NCI-H1417 treated with DMSO at 0.1 percent for 48 hours (cell line): ENCODE data around the gene SRPK3.
"Not testable (repeated sequence)": the region's sequence is repeated elsewhere in the genome, so short reads cannot be mapped to it uniquely, and the experiment has no call there.

ENCODE experiments used
- DNase-seq: peaks from one replicate; lab custom pipeline; 2025; lab: John Stamatoyannopoulos, UW

SRPK3 gene

DNA sequence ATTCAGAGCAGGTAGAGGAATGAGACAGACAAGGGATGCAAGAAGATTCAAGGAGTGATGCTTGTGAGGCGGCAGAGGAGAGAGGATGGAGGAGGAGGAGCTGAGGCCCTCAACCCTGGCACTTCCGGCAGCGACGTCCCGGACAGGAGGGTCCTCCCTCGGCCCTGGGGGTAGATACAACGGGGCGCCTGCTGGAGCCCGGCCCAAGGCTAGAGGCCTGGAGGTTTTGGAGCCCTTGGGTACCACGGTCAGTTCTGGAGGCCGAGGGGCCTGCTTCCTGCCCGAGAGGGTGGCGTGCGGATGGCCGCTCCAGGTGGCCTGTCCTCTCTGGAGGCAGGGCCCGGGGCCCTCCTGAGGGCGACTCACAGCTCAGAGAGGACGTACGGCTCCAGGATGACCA lies 27.1 kb downstream of the SRPK3 start:
- no peak for DNase-seq

DNA sequence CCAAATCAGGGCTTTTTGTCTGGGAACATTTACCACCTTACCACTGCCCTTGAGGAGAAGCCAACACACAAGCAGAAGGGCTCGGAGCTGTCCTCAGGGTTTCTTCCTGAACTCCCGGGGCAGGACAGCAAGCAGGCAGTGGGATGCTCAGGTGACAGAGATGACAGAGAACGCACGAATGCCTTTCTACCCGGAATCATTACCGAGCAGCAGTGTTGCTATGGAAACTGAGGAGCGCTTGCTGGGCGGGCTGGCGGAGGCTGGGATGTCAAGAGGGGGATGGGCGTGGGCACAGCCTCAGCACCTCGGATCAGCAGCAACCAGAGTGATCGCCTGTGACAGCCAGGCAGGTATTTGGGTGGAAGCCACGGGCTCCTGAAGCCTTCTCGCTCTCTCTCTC lies 31.4 kb downstream of the SRPK3 start:
- no peak for DNase-seq

DNA sequence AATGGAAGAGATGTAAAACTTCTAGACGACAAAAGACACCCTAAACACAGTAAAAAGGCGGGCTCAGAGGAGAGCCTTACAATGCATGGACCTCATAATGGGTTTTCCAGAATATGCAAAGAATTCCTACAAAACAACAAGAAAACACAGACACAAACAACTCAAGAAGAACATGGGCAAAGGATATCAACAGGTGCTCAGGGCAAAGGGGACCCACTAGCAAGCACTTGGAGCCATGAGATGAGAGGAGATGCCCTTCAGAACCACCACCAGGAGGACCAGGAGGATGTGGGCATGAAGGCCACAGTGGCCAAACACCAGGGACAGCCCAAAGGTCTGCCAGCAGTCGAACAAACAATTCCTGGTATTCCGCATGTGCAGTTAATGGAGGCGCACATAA lies 32.3 kb downstream of the SRPK3 start:
- DNase-seq: no peak

DNA sequence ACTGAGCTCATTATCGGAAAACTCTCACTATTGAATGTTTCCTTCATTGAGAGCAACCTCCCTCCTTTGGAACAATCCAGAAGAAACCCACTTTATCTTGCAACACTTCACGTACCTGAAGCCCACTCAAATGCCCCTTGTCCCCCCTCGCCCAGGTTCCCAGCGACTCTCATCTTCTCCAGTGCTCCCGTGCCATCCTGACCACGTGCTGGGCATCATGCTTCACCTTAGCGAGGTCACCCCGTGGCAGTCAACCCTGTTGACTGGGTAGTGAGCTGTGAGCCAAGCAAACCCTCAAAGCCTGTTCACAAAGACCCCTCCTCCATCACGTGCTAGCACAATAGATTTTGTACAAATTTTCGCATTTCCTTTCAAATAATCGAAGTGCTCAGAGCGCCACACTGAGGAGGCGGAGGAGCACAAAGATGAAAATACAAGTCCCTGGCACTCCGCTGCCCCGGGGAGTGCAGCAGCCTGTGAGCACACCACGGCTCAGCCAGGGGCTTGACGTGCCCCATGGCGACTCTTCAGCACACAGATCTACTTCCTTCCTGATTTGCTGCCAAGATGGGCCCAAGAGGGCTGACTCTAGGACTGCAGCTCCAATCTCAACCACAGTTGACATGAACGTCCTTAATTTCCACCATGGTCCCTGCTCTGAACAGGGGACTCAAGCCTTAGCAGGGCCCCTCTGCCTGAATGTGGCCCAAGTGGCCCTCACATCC lies 33.9 kb downstream of the SRPK3 start:
- no peak for DNase-seq

- no peak for DNase-seq
Measured at GRCh38 chrX:153816831-153817690, 36.2 kb downstream of the SRPK3 start.

DNA sequence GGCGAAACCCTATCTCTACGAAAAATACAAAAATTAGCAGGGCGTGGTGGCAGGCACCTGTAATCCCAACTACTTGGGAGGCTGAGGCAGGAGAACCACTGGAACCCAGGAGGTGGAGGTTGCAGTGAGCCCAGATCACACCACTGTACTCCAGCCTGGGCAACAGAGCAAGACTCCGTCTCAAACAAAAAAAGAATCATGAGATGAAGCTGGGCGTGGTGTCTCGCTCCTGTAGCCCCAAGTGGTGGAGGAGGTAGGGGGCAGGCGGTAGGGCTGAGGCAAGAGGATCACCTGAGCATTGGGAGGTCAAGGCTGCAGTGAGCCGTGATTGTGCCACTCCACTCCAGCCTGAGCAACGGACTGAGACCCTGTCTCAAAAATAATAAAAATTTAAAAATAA lies 37.2 kb downstream of the SRPK3 start:
- DNase-seq: not testable (repeated sequence)

DNA sequence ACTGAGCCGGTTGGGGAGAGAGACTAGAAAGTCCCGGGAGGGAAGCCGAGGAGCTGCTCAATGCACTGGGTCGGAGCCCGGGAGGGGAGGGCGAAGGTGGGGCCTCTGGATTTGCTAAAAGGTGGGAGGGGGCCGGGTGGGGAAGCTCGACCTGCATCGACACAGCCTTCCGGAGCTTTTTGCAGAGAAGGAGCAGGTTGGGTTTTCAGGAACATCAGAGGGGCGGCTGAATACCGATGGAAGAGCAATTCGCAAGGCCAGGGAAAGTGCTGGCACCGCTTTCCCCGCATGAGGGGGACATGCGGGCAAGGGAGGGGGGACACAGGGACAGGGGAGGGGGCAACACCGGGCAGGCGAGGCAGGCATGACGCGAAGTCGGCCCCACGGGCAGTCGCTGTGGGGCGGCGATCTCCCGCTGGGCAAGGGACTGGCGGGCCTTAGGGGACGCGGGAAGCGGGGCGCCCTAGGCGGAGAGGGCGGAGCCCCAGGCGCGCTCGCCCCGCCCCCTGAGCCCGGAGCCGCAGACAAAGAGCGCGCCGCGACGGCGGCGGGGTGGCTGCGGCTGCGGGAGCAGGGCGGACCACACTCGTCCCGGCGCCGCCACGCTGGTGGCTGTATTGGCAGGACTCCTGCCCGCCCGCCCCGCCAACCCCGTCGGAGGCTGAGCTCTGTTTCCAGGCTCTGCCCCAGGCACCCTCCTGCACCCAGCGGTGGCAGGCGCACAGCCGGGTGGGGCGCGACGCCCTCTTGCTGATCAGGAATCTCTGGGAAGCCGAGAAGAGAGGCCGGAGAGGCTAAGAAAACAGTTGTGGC lies 37.9 kb downstream of the SRPK3 start:
- DNase-seq: no peak

DNA sequence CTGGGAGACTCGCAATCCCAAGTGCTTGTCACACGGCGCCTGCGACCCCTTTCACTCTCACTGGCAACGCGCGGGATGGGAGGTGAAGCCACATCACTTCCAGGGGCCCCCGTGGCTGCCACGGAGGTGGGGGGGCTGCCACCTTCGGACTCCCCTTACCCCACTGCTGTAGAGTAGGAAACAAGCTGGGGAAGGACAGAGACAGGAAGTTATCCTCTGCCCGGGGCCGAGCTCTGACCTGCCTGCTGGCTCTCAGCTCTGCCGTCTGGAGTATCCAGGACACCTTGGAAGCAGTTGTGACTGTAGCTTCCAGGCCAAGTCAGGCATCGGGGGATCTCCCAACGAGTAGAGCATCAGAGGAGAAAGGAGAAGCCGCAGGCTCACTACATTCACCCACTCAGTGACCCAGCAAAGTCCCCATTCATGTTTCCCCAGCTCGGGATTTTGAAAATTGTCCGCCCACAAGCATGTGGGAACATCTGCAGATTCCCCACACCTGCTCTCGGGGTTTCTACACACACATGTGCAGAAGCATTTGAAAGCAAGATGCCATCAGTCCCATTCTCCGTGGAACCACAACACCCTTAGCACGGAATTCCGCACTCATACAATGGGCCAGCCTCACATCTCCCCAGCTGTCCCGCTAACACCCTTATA lies 38.7 kb downstream of the SRPK3 start:
- no peak for DNase-seq

- no peak for DNase-seq
Measured at GRCh38 chrX:153820601-153821000, 39.8 kb downstream of the SRPK3 start.

- no peak for DNase-seq
Measured at GRCh38 chrX:153821066-153821465, 40.2 kb downstream of the SRPK3 start.

- DNase-seq: no peak
Measured at GRCh38 chrX:153824348-153824747, 43.5 kb downstream of the SRPK3 start.

GRCh38 chrX:153825042-153825441 lies 44.2 kb downstream of the SRPK3 start:
- no peak for DNase-seq

DNA sequence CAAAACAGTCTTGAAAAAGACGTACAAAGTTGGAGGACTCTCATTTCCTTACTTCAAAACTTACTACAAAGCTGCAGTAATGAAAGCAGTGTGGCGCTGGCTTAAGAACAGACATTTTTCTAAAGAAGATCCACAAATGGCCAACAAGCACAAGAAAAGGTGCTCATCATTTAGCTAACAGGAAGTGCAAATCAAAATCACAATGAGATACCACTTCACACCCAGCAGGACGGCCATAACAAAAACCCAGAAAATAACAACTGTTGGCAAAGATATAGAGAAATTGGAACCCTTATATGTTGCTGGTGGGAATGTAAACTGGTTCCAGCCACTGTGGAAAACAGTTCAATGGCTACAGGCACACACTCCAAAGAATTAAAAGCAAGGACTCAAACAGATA lies 46.2 kb downstream of the SRPK3 start:
- DNase-seq: no peak

DNA sequence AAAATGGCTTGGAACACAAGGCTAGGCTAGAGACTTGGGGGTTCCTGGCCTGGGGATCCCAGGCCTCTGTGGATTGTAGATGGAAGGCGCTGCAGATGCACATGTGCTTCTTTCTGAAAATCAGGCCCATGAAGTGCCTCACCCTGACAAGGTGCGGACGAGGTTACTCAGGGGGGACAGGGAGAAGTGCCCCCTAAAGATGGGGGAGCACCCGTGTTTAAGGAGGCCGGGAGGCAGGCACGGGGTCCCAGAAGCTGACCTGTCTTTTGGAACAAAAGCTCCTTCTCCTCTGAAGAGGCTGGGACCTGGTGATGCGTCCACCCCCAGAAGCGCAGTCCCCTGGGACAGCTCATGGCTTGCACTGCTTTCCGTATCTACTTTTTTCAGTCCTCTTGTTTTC lies 47.1 kb downstream of the SRPK3 start:
- DNase-seq: no peak

DNA sequence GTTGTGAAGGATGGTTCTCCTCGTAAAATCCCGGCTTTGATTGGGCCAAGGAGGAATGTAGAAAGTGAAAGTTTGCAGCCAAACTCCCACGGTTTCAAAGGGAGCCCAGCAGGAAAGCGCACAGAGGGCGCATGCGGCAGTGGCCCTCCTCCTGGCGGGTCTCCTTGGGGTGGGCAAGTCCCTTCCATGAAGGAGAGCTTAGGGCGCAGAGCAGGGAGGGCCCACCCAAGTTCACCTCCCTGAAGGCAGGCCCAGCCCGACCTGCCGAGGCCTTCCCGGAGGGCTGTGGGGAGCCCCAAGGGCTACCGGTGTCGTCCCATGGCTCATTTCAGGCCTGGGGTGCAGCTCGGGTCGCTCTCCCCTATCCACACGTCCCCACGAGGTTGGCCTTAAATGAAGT lies 47.5 kb downstream of the SRPK3 start:
- no peak for DNase-seq

DNA sequence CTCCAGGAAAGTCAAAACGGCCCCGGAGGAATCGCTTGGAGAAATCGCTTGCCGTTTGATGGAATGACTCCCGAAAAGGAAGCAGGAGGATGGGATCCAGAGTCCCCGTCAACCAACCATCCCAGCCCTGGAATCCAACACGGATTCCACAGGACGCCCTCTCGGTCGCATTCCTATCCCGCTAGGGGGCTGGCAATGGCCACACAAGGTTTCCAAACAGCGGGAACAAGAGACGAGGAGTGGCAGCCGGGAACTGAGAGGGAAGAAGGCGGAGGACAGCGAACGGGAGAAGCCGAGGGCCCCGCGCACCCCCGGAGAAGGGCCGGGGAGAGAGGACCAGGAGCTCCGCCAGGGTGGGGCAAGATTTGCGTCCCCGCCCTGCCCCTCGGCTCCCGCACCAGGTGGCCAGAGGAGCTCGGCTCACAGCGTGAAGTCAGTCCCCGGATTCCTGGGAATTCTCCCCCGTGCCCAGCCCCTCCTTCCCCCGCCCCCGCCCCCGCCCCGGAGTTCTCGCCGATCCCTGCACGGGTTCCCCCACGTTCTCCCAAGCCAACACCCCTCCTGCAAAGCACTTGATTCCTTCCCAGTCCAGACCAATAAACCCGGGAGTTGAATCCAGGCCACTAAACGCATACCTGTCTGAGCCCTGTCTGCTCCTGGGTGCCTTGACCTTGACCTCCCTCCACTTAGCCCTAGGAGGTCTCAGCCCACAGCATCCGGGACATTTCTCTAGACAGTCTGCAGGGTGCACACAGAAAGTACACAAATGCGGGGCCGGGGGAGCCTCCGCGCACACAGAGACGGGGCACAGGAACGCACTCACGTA lies 48.1 kb downstream of the SRPK3 start:
- DNase-seq: no peak

DNA sequence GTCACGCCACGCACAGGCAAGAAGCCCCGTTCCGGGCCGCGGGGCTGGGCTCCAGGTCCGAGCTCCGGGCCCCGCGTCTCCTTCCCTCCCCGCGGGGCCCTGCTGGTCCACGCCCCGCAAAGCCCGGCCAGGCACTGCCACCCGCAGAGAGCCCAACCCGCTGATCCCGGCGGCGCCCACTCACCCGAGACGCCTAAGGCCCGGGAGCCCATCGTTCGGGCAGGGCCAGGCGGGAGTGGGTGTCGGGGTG lies 48.6 kb downstream of the SRPK3 start:
- DNase-seq: no peak

- no peak for DNase-seq
Measured at GRCh38 chrX:153829799-153830639, 49.2 kb downstream of the SRPK3 start, which contains the start of gene PDZD4. PDZD4 (minus strand) TSS chrX:153830544; CDS start chrX:153830298, 246 bp downstream.

DNA sequence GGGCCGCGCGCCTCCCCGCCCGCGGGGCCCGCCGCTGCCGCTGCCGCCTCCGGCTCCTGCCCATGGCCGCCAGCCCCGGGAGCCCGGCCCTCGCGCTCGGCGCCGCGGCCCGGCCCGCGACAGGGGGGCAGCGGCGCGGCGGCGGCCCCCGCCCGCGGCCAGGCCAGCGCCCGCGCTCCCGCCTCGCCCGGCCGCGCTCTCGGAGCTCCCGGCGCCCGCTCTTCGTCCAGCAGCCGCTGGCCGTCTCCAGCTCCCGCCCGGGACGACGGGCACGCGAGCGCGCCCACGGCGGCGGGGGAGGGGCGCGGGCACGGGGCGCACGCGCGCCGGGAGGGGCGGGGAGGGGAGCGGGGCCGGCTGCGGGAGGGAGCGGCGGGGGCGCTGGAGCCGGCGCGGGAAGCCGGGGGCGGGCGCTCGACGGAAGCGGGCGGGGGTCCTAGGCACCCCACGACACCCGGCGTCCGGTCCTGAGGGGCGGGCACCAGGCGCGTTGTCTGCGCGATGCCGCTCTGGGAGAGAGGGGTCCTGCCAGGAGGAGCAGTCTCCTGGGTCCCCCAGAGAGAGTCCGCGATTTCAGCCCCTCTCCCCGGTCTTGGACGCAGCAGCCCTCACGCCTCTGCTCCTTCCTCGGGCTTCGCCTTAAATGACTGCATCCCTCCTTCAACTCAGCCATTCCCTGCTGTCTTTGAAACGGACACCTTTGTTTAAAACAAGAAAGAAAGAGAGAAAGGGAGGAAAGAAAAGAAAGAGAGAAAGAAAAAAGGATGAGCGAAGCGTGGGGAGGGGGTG lies 50.0 kb downstream of the SRPK3 start:
- DNase-seq: no peak
